ENCODE results near the gene CRTC1. TPM values are rescaled to one million over a fixed set of nuclear protein-coding genes. Genes with fewer than 3 reads are reported as not detected.
A peak's percentile ranks its signal among the peaks of the same experiment; 100 is the strongest.

Gene CRTC1
- total and polyA plus RNA-seq, 2 of the 13 experiments (the other 11 are each of a cell fraction or from before 2014, with no cell fraction given), result 2.0 to 2.7 TPM

- TF ChIP-seq, protein P1, sequence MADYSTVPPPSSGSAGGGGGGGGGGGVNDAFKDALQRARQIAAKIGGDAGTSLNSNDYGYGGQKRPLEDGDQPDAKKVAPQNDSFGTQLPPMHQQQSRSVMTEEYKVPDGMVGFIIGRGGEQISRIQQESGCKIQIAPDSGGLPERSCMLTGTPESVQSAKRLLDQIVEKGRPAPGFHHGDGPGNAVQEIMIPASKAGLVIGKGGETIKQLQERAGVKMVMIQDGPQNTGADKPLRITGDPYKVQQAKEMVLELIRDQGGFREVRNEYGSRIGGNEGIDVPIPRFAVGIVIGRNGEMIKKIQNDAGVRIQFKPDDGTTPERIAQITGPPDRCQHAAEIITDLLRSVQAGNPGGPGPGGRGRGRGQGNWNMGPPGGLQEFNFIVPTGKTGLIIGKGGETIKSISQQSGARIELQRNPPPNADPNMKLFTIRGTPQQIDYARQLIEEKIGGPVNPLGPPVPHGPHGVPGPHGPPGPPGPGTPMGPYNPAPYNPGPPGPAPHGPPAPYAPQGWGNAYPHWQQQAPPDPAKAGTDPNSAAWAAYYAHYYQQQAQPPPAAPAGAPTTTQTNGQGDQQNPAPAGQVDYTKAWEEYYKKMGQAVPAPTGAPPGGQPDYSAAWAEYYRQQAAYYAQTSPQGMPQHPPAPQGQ (CRISPR knock-in tag; IDR thresholded peaks at IDR 0.05; ENCODE audit: borderline replicate concordance), result no peak
- no peak for TF ChIP-seq PHF5A (CRISPR knock-in tag; IDR thresholded peaks at IDR 0.05; ENCODE audit: low read depth, unreplicated experiment)
- no peak for TF ChIP-seq ZNF230 (CRISPR knock-in tag; IDR thresholded peaks at IDR 0.05)
- no peak for TF ChIP-seq TP53 (CRISPR knock-in tag; conservative IDR thresholded peaks at IDR 0.05)
- TF ChIP-seq KDM2A (CRISPR knock-in tag; IDR thresholded peaks at IDR 0.05; ENCODE audit: borderline replicate concordance, low read depth), result no peak
- no peak for TF ChIP-seq PHF20 (CRISPR knock-in tag; IDR thresholded peaks at IDR 0.05)
- TF ChIP-seq MAFK (conservative IDR thresholded peaks at IDR 0.05 in 1 of 2, IDR thresholded peaks at IDR 0.05 in 1 of 2; ENCODE audit: low read length in 2 of 2), result no peak
- TF ChIP-seq MIER2 (CRISPR knock-in tag; IDR thresholded peaks at IDR 0.05), result no peak
- no peak for TF ChIP-seq CBX2 (IDR thresholded peaks at IDR 0.05; ENCODE audit: low read depth, low read length)
- TF ChIP-seq CBX2 (CRISPR knock-in tag; IDR thresholded peaks at IDR 0.05; ENCODE audit: low read depth), result no peak
- TF ChIP-seq ZBTB39 (CRISPR knock-in tag; IDR thresholded peaks at IDR 0.05), result no peak
- 0 out of 2 replicates have a peak, but pooled peaks have one; percentile 24 for TF ChIP-seq ISL2 (CRISPR knock-in tag; IDR thresholded peaks at IDR 0.05)
These were observed 98.5 kb downstream of the CRTC1 start (continued) for GRCh38 chr19:18781885-18782527.

All from HepG2 (cell line).